Measurements from ENCODE around the gene FBXW5. TPM values are rescaled to one million over a fixed set of nuclear protein-coding genes. Genes with fewer than 3 reads are reported as not detected.

Gene FBXW5
- total RNA-seq, 2 donors from 2014 or later = 64.2 to 76.5 TPM

DNA sequence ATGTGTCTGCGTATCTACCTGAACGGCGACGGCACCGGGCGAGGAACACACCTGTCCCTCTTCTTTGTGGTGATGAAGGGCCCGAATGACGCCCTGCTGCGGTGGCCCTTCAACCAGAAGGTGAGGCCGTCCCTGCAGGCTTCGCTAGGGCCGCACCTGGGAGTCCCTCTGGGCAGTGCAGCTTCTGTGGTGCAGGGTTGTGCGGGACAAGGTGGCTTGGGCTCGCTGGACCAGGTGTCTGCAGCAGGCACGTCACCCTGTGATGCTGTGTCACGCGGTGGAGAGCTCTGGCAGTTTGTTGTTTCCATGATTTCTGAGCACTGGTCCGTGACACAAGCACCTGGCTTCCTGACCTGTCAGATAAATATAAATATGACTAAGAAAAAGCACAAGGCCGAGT is 20.7 kb downstream of the FBXW5 start:
- Histone ChIP-seq H3K9ac (ENCODE audit: extremely low read depth, low read length, poor library complexity, severe bottlenecking) (no peak overlapping the region), H3K9me3 (ENCODE audit: control insufficient read depth, low read length) (no peaks in the 10 kb centered on the region), H3K27ac (ENCODE audit: low read depth, low read length) (no peak overlapping the region), H3K4me3 (ENCODE audit: low read length) (no peak overlapping the region), H3K27me3 (ENCODE audit: control insufficient read depth, insufficient read depth, low read length, poor library complexity, severe bottlenecking) (no peaks in the 10 kb centered on the region), H3K36me3 (ENCODE audit: control insufficient read depth, insufficient read depth, low read length) (peaks cover 44% of the 10 kb centered on the region), H3K4me1 (ENCODE audit: control insufficient read depth, insufficient read depth, low read length) (no peaks in the 10 kb centered on the region)
- no peaks in the 10 kb centered on the region for H3K4me1 Mint-ChIP-seq
- no peak overlapping the region for H3K27ac Mint-ChIP-seq
- TF ChIP-seq, protein P1, sequence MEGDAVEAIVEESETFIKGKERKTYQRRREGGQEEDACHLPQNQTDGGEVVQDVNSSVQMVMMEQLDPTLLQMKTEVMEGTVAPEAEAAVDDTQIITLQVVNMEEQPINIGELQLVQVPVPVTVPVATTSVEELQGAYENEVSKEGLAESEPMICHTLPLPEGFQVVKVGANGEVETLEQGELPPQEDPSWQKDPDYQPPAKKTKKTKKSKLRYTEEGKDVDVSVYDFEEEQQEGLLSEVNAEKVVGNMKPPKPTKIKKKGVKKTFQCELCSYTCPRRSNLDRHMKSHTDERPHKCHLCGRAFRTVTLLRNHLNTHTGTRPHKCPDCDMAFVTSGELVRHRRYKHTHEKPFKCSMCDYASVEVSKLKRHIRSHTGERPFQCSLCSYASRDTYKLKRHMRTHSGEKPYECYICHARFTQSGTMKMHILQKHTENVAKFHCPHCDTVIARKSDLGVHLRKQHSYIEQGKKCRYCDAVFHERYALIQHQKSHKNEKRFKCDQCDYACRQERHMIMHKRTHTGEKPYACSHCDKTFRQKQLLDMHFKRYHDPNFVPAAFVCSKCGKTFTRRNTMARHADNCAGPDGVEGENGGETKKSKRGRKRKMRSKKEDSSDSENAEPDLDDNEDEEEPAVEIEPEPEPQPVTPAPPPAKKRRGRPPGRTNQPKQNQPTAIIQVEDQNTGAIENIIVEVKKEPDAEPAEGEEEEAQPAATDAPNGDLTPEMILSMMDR (conservative IDR thresholded peaks at IDR 0.05) = no peak
- H3K36me3 Mint-ChIP-seq (ENCODE audit: low read depth) = peaks cover 42% of the 10 kb centered on the region
- H3K4me3 Mint-ChIP-seq = no peak overlapping the region
- no peaks in the 10 kb centered on the region for H3K27me3 Mint-ChIP-seq (ENCODE audit: insufficient read depth)
- WGBS, 2 experiments (ENCODE audit: insufficient coverage in 1 of 2, insufficient read length in 1 of 2) = 93 to 95% methylated on average over 14 to 19 of the region's 19 CpGs
- no peaks in the 10 kb centered on the region for H3K9me3 Mint-ChIP-seq
- no peak for DNase-seq

DNA sequence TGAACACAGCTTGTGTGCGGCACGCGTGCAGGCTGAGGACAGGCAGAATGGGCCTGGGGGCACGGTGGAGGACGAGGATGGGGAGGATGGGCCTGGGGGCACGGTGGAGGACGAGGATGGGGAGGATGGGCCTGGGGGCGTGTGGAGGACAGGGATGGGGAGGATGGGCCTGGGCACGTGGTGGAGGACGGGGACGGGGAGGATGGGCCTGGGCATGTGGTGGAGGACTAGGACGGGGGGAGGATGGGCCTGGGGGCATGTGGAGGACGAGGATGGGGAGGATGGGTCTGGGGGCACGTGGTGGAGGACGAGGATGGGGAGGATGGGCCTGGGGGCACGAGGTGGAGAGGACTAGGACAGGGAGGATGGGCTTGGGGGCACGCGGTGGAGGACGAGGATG is 22.0 kb downstream of the FBXW5 start:
- H3K27me3 Mint-ChIP-seq (ENCODE audit: insufficient read depth) = no peaks in the 10 kb centered on the region
- H3K9ac ChIP-seq (ENCODE audit: extremely low read depth, low read length, poor library complexity, severe bottlenecking) = no peak overlapping the region
- DNase-seq = no peak

DNA sequence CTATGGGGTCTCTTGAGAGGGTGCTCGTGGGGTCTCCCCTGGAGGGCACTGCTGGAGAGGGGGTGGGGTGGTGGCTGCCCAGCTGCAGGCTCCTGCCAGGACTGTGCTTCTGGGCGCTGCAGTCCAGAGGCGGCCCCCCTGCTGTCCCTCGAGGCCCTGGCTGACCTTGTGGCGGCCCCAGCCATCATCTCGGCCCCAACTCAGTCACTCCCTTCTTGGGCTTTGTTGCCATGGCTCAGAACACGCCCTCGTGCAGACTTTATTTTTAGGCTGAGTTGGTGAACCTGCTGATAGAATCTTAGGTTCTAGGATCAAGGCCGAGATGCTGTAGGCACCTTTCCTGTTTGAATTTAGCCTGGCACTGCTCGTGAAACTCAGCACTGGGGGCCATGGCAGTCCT is 22.8 kb downstream of the FBXW5 start:
- Mint-ChIP-seq H3K4me3 (no peak overlapping the region), H3K4me1 (no peaks in the 10 kb centered on the region), H3K27me3 (ENCODE audit: insufficient read depth) (no peaks in the 10 kb centered on the region), H3K27ac (no peak overlapping the region), H3K9me3 (no peaks in the 10 kb centered on the region), H3K36me3 (ENCODE audit: low read depth) (peaks cover 54% of the 10 kb centered on the region)
- Histone ChIP-seq H3K27ac (ENCODE audit: low read depth, low read length) (no peak overlapping the region), H3K4me3 (ENCODE audit: low read length) (no peak overlapping the region), H3K9ac (ENCODE audit: extremely low read depth, low read length, poor library complexity, severe bottlenecking) (no peak overlapping the region), H3K36me3 (ENCODE audit: control insufficient read depth, insufficient read depth, low read length) (peaks cover 40% of the 10 kb centered on the region), H3K4me1 (ENCODE audit: control insufficient read depth, insufficient read depth, low read length) (no peaks in the 10 kb centered on the region), H3K27me3 (ENCODE audit: control insufficient read depth, insufficient read depth, low read length, poor library complexity, severe bottlenecking) (no peaks in the 10 kb centered on the region), H3K9me3 (ENCODE audit: control insufficient read depth, low read length) (no peaks in the 10 kb centered on the region)
- DNase-seq = no peak
- 93% methylated on average over 8 to 10 of the region's 10 CpGs for WGBS, 2 experiments (ENCODE audit: insufficient coverage in 1 of 2, insufficient read length in 1 of 2)
- TF ChIP-seq, protein P1 (conservative IDR thresholded peaks at IDR 0.05) = no peak

More for the DNA sequence above, 22.0 kb downstream of the FBXW5 start:
- Histone ChIP-seq H3K27me3 (ENCODE audit: control insufficient read depth, insufficient read depth, low read length, poor library complexity, severe bottlenecking) (no peaks in the 10 kb centered on the region), H3K27ac (ENCODE audit: low read depth, low read length) (no peak overlapping the region), H3K9me3 (ENCODE audit: control insufficient read depth, low read length) (no peaks in the 10 kb centered on the region), H3K4me3 (ENCODE audit: low read length) (no peak overlapping the region), H3K4me1 (ENCODE audit: control insufficient read depth, insufficient read depth, low read length) (no peaks in the 10 kb centered on the region), H3K36me3 (ENCODE audit: control insufficient read depth, insufficient read depth, low read length) (peaks cover 38% of the 10 kb centered on the region)
- peaks cover 45% of the 10 kb centered on the region for H3K36me3 Mint-ChIP-seq (ENCODE audit: low read depth)
- H3K4me1 Mint-ChIP-seq = no peaks in the 10 kb centered on the region
- 91% methylated on average over 9 to 19 of the region's 19 CpGs for WGBS, 2 experiments (ENCODE audit: insufficient coverage in 1 of 2, insufficient read length in 1 of 2)
- TF ChIP-seq, protein P1 (conservative IDR thresholded peaks at IDR 0.05) = no peak
- H3K9me3 Mint-ChIP-seq = no peaks in the 10 kb centered on the region
- H3K27ac Mint-ChIP-seq = no peak overlapping the region
- no peak overlapping the region for H3K4me3 Mint-ChIP-seq
